SK-MEL-5 (cell line): ENCODE results near the gene ARHGEF5. TPM values are rescaled to one million over a fixed set of nuclear protein-coding genes. Genes with fewer than 3 reads are reported as not detected.
"Not testable (repeated sequence)": the region's sequence is repeated elsewhere in the genome, so short reads cannot be mapped to it uniquely, and the experiment has no call there.

ENCODE experiments used
- DNase-seq: peaks from one replicate; pipeline ENCODE4 v3.0.0-alpha.2; 2016; ENCODE audit warnings: low read depth, low spot score
- in situ Hi-C: cut with HindIII; loops from 2 replicates; pipeline ENCODE4 v1.10.0; 2016; ENCODE audit warnings: low sequenced_read_pairs, high pct_unique_total_duplicates, low pct_unique_long_range_greater_than_20kb
- total RNA-seq: library from RNA; depleted of rRNA; stranded (reverse); fragments of >200 nt; shearing (Covaris generic); gene quantifications from 2 replicates; pipeline ENCODE4 v1.2.3, GENCODE V29; 2014

Gene ARHGEF5
- total RNA-seq, 1 experiment from 2014 or later = not detected

DNA sequence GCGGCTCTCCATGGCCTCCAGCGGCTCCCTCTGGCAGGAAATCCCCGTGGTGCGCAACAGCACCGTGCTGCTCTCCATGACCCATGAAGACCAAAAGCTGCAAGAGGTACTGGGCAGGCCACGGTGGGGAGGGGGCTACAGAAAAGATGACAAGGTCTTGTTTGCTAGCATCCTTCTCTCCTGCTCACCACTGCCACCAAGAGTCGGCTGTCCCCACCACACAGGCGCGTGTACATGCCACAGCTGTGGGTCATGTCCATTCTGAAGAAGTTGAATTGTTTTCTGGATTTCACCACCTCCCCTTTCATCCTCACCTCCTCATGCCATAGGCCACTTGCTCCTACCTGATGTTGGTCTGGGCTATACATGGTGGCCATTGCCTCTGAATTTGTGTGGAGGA is 12.0 kb downstream of the ARHGEF5 start:
- in situ Hi-C loops, DNase-seq: not testable (repeated sequence)

- in situ Hi-C loops, DNase-seq: not testable (repeated sequence)
Measured at GRCh38 chr7:144369221-144369620, 14.0 kb downstream of the ARHGEF5 start.

- DNase-seq = no peak
- in situ Hi-C loops = no loop called here
Measured at GRCh38 chr7:144378651-144379050, 23.4 kb downstream of the ARHGEF5 start.

DNA sequence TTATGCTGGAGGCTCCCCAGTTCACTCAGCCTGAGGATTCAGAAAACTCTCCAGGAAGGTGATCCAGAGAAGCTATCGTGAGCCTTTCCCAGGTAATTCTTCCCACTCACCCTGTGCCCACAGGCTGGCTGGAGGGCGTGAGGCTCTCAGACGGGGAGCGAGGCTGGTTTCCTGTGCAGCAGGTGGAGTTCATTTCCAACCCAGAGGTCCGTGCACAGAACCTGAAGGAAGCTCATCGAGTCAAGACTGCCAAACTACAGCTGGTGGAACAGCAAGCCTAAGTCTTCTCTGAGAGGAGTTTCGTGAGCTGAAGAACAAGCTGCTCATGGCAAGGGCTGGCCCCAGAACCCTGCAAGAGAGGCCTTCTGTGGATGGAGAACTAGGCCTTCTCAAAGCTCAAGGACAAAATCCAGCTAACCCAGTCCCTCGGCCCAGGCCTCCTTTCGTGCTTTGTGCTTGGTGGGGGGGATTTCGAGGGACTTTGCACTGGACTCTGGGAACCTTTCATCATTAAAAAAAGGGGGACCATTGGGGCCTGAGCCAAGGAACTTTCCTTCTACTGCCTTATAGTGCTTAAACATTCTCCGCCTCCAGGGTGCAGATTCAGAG is 24.7 kb downstream of the ARHGEF5 start:
- in situ Hi-C loops = no loop called here
- DNase-seq = no peak

GRCh38 chr7:144384071-144384470 is 28.9 kb downstream of the ARHGEF5 start:
- DNase-seq = no peak
- in situ Hi-C loops = no loop called here

- in situ Hi-C loops = no loop called here
- DNase-seq = no peak
Measured at GRCh38 chr7:144384555-144385245, 29.5 kb downstream of the ARHGEF5 start.

- in situ Hi-C loops = no loop called here
- no peak for DNase-seq
Measured at GRCh38 chr7:144386741-144387140, 31.5 kb downstream of the ARHGEF5 start.

- in situ Hi-C loops = no loop called here
- DNase-seq = no peak
Measured at GRCh38 chr7:144388950-144389349, 33.7 kb downstream of the ARHGEF5 start.

GRCh38 chr7:144390481-144390880 is 35.3 kb downstream of the ARHGEF5 start:
- DNase-seq = no peak
- in situ Hi-C loops = no loop called here

- in situ Hi-C loops = no loop called here
- DNase-seq = no peak
Measured at GRCh38 chr7:144391014-144391413, 35.8 kb downstream of the ARHGEF5 start.

- DNase-seq = peak; percentile 81
- in situ Hi-C loops = no loop called here
Measured at GRCh38 chr7:144391823-144392255, 36.6 kb downstream of the ARHGEF5 start.

DNA sequence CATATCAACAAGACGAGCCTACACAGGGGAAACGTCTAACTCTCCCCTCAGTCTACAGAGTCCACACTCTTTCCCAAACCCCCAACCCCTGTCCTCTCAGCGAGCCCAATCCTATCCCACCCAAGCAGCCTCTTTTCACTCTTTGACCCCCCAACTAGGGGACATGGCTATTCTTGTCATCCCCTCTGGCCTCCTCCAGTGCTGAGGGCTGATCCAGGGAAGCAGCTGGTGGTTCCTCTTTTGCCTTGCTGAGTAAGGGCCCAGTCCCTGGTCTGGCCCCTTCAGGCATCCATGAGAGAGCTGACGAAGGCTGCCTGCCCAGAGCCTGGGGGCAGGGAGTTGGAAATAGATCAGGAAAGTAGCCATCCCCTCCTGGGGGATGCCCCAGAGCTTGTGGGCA is 41.9 kb downstream of the ARHGEF5 start:
- in situ Hi-C loops = no loop called here
- DNase-seq = no peak

- in situ Hi-C loops = no loop called here
- DNase-seq = no peak
Measured at GRCh38 chr7:144398291-144398690, 43.1 kb downstream of the ARHGEF5 start.

DNA sequence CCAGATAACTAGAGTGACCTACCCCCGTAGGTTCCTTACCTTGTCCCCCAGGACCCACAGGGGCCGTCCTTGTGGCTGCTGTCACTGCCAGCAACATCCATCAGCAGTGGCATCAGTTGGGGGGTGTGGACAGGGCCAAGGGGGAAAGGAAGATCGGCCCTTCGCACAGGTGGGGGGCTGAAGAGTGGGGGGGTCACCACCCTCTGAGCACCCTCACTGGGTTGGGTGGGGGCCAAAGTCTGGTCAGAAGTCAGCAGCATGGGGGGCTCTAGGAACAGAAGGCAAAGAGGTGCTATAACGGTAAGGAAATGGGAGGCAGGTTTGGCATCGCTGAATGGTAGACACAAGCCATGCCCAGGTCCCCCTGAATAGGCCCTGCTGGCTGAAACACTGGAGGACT is 43.7 kb downstream of the ARHGEF5 start:
- no peak for DNase-seq
- in situ Hi-C loops = no loop called here

GRCh38 chr7:144399946-144400345 is 44.7 kb downstream of the ARHGEF5 start:
- in situ Hi-C loops = no loop called here
- no peak for DNase-seq

DNA sequence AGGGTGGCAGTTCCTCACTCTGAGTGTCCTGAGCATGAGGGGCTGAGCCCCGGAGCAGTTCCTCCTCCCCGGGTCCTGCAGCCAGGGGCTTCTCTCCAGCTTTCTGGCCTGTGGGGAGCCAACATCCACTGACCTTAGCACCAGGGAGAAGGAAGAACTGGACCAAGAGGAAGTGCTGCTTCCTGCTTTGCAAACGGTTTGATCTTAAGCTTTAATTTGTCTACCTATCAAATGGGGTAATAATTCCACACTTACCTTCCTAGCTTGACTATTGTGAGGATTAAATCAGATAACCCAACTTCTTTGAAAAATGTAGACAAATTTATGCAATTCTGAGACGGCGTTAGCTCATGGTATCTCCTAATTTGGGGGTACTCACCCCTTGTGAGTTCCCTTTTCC is 46.3 kb downstream of the ARHGEF5 start:
- in situ Hi-C loops = no loop called here
- no peak for DNase-seq

- no peak for DNase-seq
Measured at GRCh38 chr7:144403102-144403501, 47.9 kb downstream of the ARHGEF5 start.

GRCh38 chr7:144403649-144404061 is 48.5 kb downstream of the ARHGEF5 start, which contains the start of gene NOBOX:
NOBOX (minus strand) TSS chr7:144403693.
- no peak for DNase-seq
- in situ Hi-C loops = no loop called here

More at GRCh38 chr7:144403102-144403501, 47.9 kb downstream of the ARHGEF5 start:
- in situ Hi-C loops = no loop called here

- in situ Hi-C loops = no loop called here
- DNase-seq = no peak
Measured at GRCh38 chr7:144404946-144405345, 49.7 kb downstream of the ARHGEF5 start.
